Activated T-cell treated with anti-CD3 and anti-CD28 coated beads for 48 hours (primary cell): ENCODE results near the gene IREB2.

ENCODE experiments used
- DNase-seq: peaks from one replicate; pipeline ENCODE4 v3.0.0-alpha.2; 2020; ENCODE audit warnings: low read depth

Gene IREB2

DNA sequence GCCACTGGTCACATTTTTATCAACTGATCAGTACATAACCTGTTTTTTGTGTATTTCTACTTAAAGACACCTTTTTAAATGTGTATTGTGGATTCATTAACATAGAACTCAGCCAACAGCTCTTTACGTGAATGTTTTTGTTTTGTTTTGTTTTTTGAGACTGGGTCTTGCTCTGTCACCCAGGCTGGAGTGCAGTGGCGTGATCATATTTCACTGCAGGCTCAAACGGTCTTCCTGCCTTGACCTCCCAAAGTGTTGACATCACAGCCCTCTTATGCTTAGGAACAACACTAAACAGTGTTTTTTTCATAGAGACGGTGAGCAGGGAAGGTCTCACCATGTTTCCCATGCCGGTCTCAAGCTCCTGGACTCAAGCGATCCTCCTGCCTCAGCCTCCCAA, 112.2 kb downstream of the IREB2 start:
- no peak for DNase-seq

DNA sequence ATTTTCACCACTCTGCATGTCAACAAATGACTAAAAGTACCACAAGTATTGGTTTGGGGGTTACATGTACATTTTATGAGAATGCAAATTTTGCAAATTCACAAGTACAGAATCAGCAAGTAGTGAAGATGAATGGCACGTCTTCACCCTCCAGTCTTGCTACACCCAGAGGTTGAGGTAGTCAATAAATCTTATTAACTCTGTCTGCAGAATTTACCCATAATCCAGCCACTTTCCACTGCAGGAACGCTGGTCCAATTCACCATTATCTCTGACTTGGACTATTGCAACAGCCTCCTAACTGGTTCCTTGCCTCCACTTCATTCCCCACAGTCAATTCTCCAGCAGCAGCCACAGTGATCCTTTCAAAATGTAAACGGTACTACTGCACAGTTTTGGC, 112.8 kb downstream of the IREB2 start:
- no peak for DNase-seq
